HL-60 (cell line): ENCODE results near the gene C19orf81.

Experiments
- GABPA ChIP-seq: IDR thresholded peaks from 2 replicates; pipeline ENCODE4 v1.6.1; 2012; ENCODE audit warnings: low read depth
- POLR2AphosphoS5 ChIP-seq: IDR thresholded peaks from 2 replicates; pipeline ENCODE4 v1.6.1; 2012; ENCODE audit warnings: low read depth
- SPI1 ChIP-seq: IDR thresholded peaks from 2 replicates; pipeline ENCODE4 v1.6.1; 2012; ENCODE audit warnings: low read depth, mild to moderate bottlenecking, borderline replicate concordance
- TF ChIP-seq, protein P1 (sequence below): IDR thresholded peaks from one replicate; pipeline ENCODE4 v1.5.1; 2011; ENCODE audit warnings: low read length, control low read depth, inconsistent platforms; ENCODE audit not compliant: insufficient read depth
- TF ChIP-seq, protein P2 (sequence below): IDR thresholded peaks from 2 replicates; pipeline ENCODE4 v1.6.1; 2012; ENCODE audit warnings: low read depth; ENCODE audit not compliant: insufficient replicate concordance

GRCh38 chr19:50624949-50625600 is 24.2 kb upstream of the C19orf81 start:
- TF ChIP-seq, protein P1, sequence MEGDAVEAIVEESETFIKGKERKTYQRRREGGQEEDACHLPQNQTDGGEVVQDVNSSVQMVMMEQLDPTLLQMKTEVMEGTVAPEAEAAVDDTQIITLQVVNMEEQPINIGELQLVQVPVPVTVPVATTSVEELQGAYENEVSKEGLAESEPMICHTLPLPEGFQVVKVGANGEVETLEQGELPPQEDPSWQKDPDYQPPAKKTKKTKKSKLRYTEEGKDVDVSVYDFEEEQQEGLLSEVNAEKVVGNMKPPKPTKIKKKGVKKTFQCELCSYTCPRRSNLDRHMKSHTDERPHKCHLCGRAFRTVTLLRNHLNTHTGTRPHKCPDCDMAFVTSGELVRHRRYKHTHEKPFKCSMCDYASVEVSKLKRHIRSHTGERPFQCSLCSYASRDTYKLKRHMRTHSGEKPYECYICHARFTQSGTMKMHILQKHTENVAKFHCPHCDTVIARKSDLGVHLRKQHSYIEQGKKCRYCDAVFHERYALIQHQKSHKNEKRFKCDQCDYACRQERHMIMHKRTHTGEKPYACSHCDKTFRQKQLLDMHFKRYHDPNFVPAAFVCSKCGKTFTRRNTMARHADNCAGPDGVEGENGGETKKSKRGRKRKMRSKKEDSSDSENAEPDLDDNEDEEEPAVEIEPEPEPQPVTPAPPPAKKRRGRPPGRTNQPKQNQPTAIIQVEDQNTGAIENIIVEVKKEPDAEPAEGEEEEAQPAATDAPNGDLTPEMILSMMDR = no peak
- TF ChIP-seq POLR2AphosphoS5 = no peak
- TF ChIP-seq, protein P2, sequence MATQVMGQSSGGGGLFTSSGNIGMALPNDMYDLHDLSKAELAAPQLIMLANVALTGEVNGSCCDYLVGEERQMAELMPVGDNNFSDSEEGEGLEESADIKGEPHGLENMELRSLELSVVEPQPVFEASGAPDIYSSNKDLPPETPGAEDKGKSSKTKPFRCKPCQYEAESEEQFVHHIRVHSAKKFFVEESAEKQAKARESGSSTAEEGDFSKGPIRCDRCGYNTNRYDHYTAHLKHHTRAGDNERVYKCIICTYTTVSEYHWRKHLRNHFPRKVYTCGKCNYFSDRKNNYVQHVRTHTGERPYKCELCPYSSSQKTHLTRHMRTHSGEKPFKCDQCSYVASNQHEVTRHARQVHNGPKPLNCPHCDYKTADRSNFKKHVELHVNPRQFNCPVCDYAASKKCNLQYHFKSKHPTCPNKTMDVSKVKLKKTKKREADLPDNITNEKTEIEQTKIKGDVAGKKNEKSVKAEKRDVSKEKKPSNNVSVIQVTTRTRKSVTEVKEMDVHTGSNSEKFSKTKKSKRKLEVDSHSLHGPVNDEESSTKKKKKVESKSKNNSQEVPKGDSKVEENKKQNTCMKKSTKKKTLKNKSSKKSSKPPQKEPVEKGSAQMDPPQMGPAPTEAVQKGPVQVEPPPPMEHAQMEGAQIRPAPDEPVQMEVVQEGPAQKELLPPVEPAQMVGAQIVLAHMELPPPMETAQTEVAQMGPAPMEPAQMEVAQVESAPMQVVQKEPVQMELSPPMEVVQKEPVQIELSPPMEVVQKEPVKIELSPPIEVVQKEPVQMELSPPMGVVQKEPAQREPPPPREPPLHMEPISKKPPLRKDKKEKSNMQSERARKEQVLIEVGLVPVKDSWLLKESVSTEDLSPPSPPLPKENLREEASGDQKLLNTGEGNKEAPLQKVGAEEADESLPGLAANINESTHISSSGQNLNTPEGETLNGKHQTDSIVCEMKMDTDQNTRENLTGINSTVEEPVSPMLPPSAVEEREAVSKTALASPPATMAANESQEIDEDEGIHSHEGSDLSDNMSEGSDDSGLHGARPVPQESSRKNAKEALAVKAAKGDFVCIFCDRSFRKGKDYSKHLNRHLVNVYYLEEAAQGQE = no peak
- TF ChIP-seq GABPA = no peak
- TF ChIP-seq SPI1 = no peak
